ENCODE results near the gene GSPT1. TPM values are rescaled to one million over a fixed set of nuclear protein-coding genes. Genes with fewer than 3 reads are reported as not detected.

Gene GSPT1
- total and polyA plus RNA-seq, 8 donors: 11.0 to 65.4 (median 49.1) TPM

DNA sequence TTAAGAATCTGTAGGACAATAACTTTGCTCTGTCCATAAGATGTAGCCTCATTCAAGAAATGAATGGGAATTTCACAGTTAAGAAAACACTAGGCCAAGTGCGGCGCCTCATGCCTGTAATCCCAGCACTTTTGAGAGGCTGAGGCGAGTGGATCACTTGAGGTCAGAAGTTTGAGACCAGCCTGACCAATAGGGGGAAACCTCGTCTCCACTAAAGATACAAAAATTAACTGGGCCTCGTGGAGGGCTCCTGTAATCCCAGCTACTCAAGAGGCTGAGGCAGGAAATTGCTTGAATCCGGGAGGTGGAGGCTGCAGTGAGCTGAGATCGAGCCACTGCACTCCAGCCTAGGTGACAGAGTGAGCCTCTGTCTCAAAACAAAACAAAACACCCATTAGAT is 44.6 kb downstream of the GSPT1 start:
- TF ChIP-seq, protein P1, sequence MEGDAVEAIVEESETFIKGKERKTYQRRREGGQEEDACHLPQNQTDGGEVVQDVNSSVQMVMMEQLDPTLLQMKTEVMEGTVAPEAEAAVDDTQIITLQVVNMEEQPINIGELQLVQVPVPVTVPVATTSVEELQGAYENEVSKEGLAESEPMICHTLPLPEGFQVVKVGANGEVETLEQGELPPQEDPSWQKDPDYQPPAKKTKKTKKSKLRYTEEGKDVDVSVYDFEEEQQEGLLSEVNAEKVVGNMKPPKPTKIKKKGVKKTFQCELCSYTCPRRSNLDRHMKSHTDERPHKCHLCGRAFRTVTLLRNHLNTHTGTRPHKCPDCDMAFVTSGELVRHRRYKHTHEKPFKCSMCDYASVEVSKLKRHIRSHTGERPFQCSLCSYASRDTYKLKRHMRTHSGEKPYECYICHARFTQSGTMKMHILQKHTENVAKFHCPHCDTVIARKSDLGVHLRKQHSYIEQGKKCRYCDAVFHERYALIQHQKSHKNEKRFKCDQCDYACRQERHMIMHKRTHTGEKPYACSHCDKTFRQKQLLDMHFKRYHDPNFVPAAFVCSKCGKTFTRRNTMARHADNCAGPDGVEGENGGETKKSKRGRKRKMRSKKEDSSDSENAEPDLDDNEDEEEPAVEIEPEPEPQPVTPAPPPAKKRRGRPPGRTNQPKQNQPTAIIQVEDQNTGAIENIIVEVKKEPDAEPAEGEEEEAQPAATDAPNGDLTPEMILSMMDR (IDR thresholded peaks at IDR 0.05): no peak
- DNase-seq (no peak), ATAC-seq (no peak), FAIRE-seq (no peak)
- Histone ChIP-seq H3K9me3 (no peaks in the 10 kb centered on the region), H3K27ac (no peak overlapping the region), H3K36me3 (peaks cover 3 to 43% (median 7%) of the 10 kb centered on the region in 3 donors), H3K27me3 (no peaks in the 10 kb centered on the region), H3K4me1 (no peaks in the 10 kb centered on the region), H3K4me3 (no peak overlapping the region)
- intact Hi-C loops (cut with DNase I): no loop called here
- 67 to 74% methylated on average over 7 of the region's 7 CpGs for WGBS, 2 donors

DNA sequence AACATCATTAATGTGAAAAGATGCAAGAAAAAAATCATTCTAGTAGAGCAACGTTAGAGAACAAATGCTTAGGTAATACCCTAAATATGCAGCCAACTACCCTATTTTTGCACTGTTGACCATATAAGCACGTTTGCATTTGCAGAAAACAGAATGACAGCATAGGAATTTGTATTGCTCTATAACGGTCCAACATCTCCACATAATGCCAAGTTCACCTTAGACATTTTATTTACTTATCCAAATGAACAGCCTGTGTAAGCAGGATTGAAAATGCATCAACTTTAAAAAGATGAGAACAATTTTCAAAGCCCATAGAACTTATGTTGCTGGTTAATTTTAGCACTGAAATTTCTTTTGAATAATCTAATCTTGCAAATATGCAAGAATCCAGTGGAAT is 45.4 kb downstream of the GSPT1 start:
- Histone ChIP-seq H3K4me1 (no peaks in the 10 kb centered on the region), H3K27me3 (no peaks in the 10 kb centered on the region), H3K4me3 (no peak overlapping the region), H3K9me3 (no peaks in the 10 kb centered on the region), H3K27ac (no peak overlapping the region), H3K36me3 (peaks cover 0 to 36% (median 3%) of the 10 kb centered on the region in 3 donors)
- WGBS, 2 donors: 39 to 43% methylated on average over 3 of the region's 3 CpGs
- ATAC-seq (no peak), DNase-seq (no peak), FAIRE-seq (no peak)
- TF ChIP-seq, protein P1 (IDR thresholded peaks at IDR 0.05): no peak
- intact Hi-C loops (cut with DNase I): no loop called here

DNA sequence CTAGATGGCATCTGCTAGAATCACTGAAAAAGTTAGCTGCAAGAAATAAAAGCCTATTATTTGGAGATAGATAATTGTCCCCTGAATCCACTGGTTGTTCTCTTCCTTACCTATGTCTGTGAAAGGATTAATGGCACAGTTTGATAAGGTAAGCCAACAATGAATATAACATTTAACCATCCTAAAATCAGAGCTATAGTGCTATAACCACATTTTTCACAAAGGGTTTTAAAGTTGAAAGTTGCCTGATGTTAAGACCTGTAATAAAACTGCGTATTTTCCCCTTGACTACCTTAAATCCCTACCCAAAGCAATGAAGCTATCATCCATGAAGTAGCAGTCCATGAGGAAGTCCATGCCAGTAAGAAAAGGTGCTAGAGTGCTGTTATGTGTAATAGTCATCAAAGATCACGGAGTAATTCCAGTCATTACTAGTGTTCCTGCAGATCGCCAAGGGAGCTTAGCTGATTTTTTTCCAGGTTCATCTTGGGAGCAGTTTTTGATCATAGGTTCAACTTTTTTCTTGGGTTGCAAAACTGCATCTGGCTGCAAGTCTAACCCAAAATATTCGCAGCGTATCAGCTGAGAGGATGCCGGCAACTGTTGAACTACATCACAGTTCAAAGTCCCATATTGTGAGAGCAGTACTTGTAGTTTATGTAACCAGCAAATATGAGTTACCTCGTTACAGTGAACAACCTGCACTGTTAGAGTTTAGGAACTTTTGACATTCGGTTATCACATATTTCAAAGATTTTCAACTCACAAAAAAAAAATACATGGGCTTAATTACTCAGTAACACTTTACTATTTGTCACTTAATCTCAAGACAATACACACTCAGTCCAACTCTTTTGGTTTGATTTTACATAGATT is 46.2 kb downstream of the GSPT1 start:
- Histone ChIP-seq H3K27me3 (no peaks in the 10 kb centered on the region), H3K4me3 (no peak overlapping the region), H3K36me3 (peaks cover 0 to 36% (median 3%) of the 10 kb centered on the region in 3 donors), H3K27ac (no peak overlapping the region), H3K4me1 (no peaks in the 10 kb centered on the region), H3K9me3 (no peaks in the 10 kb centered on the region)
- no peak for DNase-seq
- FAIRE-seq: no peak
- intact Hi-C loops (cut with DNase I): no loop called here
- WGBS, 2 donors: 79 to 82% methylated on average over 8 of the region's 8 CpGs
- TF ChIP-seq, protein P1 (IDR thresholded peaks at IDR 0.05): no peak
- ATAC-seq: no peak

DNA sequence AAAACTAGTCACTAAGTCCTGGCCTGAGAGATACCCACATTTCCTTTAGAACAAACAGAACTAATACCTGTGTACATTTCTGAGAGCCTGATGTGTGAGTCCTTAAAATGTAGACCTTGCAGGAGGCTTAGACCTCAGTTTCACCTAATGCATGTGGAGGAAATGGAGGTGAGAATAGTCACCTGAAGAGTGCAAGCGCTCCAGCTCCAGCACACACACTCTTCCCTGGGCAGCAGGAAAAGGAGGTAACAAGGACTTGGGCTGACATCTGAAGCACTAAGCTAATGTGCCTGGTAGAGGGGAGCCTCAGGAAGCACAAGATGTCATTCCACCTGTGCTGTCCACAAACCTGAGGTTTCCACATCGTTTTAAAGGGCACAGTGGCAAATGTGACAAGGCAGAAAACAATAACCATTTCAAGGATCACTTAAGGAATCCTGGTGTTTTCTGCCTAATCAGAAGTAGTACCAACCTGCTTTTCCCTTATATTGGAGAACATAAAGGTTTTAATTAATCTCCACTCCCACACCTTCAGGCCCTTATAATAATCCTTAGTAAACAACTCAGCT is 47.3 kb downstream of the GSPT1 start:
- Histone ChIP-seq H3K27me3 (no peaks in the 10 kb centered on the region), H3K4me3 (no peak overlapping the region), H3K4me1 (no peaks in the 10 kb centered on the region), H3K27ac (no peak overlapping the region), H3K9me3 (no peaks in the 10 kb centered on the region), H3K36me3 (peaks cover 0 to 28% (median 3%) of the 10 kb centered on the region in 3 donors)
- TF ChIP-seq, protein P1 (IDR thresholded peaks at IDR 0.05): no peak
- WGBS, 2 donors: 71 to 77% methylated on average over 2 of the region's 2 CpGs
- FAIRE-seq: no peak
- intact Hi-C loops (cut with DNase I): no loop called here
- DNase-seq: no peak
- ATAC-seq: no peak

DNA sequence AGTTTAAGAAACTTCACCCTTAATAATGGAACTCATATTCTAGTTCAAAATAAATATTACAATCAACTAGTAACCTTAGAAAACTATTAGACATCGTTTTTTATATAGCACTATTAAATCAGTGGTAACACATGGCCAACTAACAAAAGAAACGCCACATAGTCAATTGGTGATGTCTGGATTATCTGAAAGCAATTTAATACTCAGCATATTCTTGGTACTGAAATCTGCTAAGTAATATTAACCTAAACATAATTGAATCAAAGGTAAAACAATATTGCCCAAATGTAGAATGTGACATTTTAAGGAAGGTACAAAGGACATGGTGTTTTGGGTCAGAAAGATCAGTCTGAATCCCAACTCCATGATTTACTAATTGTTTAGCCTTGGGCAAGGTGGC is 53.3 kb downstream of the GSPT1 start:
- Histone ChIP-seq H3K4me3 (no peak overlapping the region), H3K27me3 (no peaks in the 10 kb centered on the region), H3K36me3 (no peaks in the 10 kb centered on the region), H3K27ac (no peak overlapping the region), H3K4me1 (no peaks in the 10 kb centered on the region), H3K9me3 (no peaks in the 10 kb centered on the region)
- intact Hi-C loops (cut with DNase I): no loop called here
- FAIRE-seq (no peak), ATAC-seq (no peak), DNase-seq (no peak)
- 67 to 85% methylated on average over 2 of the region's 2 CpGs for WGBS, 2 donors
- TF ChIP-seq, protein P1 (IDR thresholded peaks at IDR 0.05): no peak

Measured in pancreas (tissue), 10 donors.